G401 (cell line): Measurements from ENCODE around the gene KCNMA1. TPM values are rescaled to one million over a fixed set of nuclear protein-coding genes. Genes with fewer than 3 reads are reported as not detected.

Source experiments
- DNase-seq: peaks from one replicate; pipeline ENCODE4 v3.0.0-alpha.2; 2015; ENCODE audit warnings: low spot score
- in situ Hi-C: cut with HindIII; loops from 2 replicates; pipeline ENCODE4 v1.10.0; 2016; ENCODE audit warnings: low sequenced_read_pairs, mixed read lengths
- total RNA-seq: library from RNA; depleted of rRNA; stranded (reverse); fragments of >200 nt; shearing (Covaris generic); gene quantifications from 2 replicates; pipeline ENCODE4 v1.2.3, GENCODE V29; 2014

Gene KCNMA1
- total RNA-seq, 1 experiment from 2014 or later = 0.81 TPM

DNA sequence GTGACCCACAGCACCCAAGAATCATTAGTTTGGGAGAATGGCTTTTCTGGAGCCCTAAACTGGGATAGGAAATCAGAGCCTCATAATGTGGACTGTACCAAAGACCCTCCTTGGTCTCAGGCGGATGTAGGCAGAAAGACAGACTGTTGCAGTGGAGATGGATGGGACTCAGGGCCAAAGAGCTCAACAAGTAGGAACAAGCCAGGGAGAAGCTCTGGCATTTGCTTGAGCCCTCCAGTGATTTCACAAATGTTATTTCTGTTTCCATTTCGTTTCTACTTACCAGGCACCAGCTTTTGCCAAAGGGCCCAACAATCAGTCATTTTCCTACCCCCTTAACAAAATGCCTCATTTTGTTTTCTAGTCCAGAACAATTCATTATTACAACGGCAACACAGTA lies 762.7 kb downstream of the KCNMA1 start:
- in situ Hi-C loops = no loop called here
- no peak for DNase-seq

DNA sequence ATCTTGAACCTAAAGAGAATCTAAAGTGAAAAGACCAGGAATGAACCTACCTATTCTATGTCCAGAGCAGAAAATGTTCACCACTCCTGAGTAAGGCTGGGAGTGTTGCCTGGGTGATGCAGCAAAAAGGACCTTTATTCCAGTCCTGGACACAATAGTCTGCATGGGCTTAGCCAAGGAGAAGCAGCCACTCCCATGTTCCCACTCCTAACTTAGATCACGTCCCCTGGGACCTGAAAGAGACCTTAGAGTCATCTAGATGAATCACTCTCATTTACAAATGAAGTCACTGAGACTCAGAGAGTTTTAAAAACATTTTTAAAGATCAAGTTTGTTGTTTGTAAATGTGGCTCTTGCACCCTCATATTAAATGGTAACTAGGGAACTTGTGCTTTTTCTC lies 763.4 kb downstream of the KCNMA1 start:
- no peak for DNase-seq
- in situ Hi-C loops = no loop called here

DNA sequence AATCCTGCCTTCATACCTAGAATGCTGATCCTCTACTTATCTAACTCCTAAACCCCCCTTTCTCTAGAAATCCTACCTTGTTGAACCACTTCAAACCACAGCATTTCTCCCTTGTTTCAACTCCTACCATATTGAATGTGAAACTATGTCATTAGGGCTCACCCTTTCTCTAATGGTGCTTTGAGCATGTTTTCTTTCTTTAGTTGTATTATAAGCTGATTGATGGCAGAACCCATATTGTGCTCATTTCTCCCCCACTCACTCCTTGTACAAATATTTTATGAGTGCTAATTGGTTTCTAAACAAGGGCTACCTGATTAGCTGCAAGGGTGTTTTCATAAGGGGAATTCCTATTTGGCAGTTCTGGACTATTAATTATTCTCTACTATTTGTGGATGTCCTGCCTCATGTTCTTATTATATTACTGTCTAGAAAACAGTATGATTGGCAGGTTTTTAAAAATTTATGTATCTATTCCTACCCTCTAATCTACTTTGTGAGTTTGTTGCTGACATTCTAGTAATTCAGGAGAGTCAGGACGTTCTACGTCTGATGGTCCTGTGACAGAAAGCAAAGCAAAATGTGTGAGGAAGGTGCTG lies 765.8 kb downstream of the KCNMA1 start:
- in situ Hi-C loops = no loop called here
- DNase-seq = no peak

DNA sequence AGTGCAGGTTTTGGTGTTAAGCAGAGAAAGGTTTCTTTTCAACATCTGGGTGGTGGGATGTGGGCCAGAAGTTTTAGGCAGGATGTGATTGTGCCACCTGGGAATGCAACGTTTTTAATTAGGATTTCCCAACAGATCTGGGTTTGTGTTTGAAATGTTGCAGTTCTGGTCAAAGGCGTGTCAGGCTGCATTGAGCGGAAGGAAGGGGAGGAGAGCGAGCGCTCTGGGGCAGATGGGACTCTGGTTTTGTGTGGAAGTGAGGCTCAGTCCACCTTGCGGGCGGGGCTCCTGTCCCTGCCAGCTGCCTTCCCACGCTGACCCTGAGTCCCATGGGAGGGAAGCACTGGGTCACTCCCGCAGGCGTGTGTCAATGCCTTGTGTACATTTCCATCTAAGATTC lies 767.7 kb downstream of the KCNMA1 start:
- in situ Hi-C loops = no loop called here
- DNase-seq = no peak

GRCh38 chr10:76868098-76868977 lies 769.3 kb downstream of the KCNMA1 start:
- in situ Hi-C loops = no loop called here
- DNase-seq = peak; percentile 40

DNA sequence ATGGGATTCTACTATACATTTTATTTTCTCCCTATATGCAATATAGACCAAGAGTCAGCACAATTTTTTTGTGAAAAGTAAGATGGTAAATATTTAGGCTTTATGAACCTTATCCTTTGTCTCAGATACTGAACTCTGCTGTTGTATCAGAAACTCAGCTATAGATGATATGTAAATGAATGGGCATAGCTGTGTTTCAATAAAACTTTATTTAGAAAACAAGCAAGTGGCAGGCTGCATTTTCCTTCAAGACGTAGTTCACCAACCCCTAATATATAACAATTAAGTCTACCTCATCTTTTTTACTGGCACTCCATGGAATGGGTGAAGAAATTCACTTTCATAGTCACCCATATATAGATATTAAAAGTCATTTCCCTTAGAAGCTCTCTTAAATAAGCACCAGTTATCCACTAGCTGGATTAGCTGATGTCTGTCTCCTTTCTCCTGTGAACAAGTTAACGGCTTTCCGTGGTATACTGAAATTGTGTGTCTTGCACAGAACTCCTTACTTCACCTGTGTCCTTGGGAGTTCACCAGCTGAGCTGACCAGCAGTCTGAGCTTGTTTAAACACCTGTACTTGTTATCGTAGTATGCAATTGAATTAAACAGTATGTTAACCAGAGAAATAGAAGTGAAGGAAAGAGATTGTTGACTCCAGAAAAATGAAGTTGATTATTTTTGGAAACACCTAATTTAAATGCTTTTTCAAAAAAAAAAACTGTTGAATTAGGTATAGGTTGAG lies 770.6 kb downstream of the KCNMA1 start:
- in situ Hi-C loops = no loop called here

DNA sequence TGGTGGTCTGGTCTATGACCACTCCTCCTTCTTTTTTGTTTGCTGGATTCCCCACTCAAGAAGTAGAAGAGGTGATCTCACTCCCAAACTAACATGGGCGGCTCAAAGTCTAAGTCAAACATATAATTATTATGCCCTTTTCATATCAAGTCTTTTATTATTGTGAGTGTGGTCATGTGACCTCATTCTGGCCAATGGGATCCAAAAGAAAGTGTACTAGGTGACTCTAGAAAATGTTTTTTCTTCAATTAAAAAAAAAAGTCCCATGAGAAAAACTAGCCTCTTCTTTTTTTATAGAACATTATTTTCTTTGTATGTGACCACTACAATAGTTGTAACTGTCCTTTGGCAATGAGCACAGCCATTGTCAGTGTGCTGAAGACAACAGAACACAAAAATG lies 772.7 kb downstream of the KCNMA1 start:
- in situ Hi-C loops = no loop called here
- DNase-seq = no peak

More for the DNA sequence above, 770.6 kb downstream of the KCNMA1 start:
- no peak for DNase-seq

DNA sequence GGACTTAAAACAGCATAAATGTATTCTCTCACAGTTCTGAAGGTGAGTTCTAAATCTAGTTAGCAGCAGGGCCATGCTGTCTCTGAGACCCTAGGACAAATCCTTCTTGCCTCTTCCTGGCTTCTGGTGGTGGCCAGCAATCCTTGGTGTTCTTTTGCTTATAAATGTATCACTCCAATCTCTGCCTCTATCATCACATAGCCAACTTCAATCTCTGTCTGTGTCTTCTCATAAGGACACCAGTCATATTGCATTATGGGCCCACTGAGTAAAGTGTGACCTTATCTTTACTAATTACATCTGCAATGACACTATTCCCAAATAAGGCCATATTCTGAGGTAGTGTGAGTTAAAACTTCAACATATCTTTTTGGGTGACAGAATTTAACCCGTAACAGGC lies 778.9 kb downstream of the KCNMA1 start:
- in situ Hi-C loops = no loop called here
- DNase-seq = no peak

DNA sequence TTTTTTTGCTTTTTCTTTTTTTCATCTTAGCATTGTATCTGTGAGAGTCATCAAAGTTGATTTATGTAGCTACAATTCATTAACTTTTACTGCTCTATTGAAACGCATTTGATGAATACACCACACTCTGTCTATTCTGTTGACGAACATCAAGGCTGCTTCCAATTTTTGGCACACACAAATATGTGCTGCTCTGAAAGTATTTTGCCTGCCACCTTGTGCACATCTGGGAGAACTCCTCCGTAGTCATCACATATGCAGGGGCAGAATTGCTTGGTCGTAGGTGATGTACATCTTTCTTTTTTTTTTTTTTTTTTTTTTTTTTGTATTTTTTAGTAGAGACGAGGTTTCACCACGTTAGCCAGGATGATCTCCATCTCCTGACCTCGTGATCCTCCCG lies 796.8 kb downstream of the KCNMA1 start:
- no peak for DNase-seq
- in situ Hi-C loops = no loop called here

GRCh38 chr10:76839276-76839675 lies 798.3 kb downstream of the KCNMA1 start:
- in situ Hi-C loops = no loop called here
- DNase-seq = no peak

- no peak for DNase-seq
- in situ Hi-C loops = no loop called here
These were observed 807.4 kb downstream of the KCNMA1 start for GRCh38 chr10:76830218-76830617.

DNA sequence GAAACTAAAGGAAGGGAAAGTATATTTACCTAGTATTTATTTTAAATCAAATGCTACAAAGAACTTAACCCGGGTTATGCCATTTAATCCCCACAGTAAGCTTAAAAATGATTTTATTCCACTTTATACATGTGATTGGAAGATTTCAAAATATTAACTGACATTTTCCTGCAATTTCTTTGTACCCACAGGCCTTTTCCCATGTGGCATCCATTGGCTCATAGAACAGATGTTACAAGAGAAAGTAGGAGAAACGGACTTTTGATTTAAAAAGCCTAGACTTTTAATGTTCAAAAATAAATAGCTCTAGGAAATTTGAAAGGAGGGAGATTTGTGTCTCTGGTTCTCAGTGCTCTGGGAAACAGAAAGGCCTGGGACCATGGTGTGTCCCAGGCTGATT lies 807.9 kb downstream of the KCNMA1 start:
- no peak for DNase-seq
- in situ Hi-C loops = no loop called here
